OCI-LY7 (cell line): ENCODE measurements around the gene DENND4A. TPM values are rescaled to one million over a fixed set of nuclear protein-coding genes. Genes with fewer than 3 reads are reported as not detected.

Experiments
- BruUV-seq: library from RNA; stranded (reverse); fragments of 400-500 nt; replicated peaks from 2 replicates; lab custom pipeline; 2021; lab: Mats Ljungman, UMichigan
- CTCF ChIA-PET: fragments of 300-600 bp; sonication (Branson Sonifier 250); formaldehyde crosslinking; loops from one replicate; lab custom pipeline; 2022; ENCODE audit warnings: antibody characterized with exemption; ENCODE audit not compliant: unreplicated experiment; lab: Charles Lee
- POLR2A ChIA-PET: fragments of 300-600 bp; sonication (Branson Sonifier 250); formaldehyde crosslinking; loops from one replicate; lab custom pipeline; 2022; ENCODE audit warnings: antibody characterized with exemption; lab: Charles Lee
- DNase-seq: peaks from one replicate; pipeline ENCODE4 v3.0.0-alpha.2; 2015; ENCODE audit warnings: low spot score
- H2AFZ ChIP-seq: fragments of 200-600 bp; sonication (generic), shearing (Covaris generic); 2 replicates; pipeline ENCODE4 v1.6.1; 2014; ENCODE audit warnings: mild to moderate bottlenecking, antibody characterized with exemption, low read length, moderate library complexity
- H3K27ac ChIP-seq: fragments of 200-600 bp; sonication (generic); 2 replicates; pipeline ENCODE4 v1.5.1; 2014; ENCODE audit warnings: mixed run types, low read depth, mild to moderate bottlenecking, moderate library complexity, low read length, inconsistent platforms; ENCODE audit not compliant: poor library complexity, severe bottlenecking
- H3K36me3 ChIP-seq: fragments of 200-600 bp; sonication (generic); 2 replicates; pipeline ENCODE4 v1.6.1; 2014; ENCODE audit warnings: mild to moderate bottlenecking, antibody characterized with exemption, low read length, moderate library complexity, mixed read lengths; ENCODE audit not compliant: insufficient read depth
- H3K4me1 ChIP-seq: fragments of 200-600 bp; sonication (generic); 2 replicates; pipeline ENCODE4 v1.5.1; 2014; ENCODE audit warnings: mild to moderate bottlenecking, low read length; ENCODE audit not compliant: insufficient read depth, poor library complexity, severe bottlenecking
- H3K4me2 ChIP-seq: fragments of 200-600 bp; sonication (generic); 2 replicates; pipeline ENCODE4 v1.6.1; 2014; ENCODE audit warnings: mild to moderate bottlenecking, low read length
- H3K4me3 ChIP-seq: fragments of 200-600 bp; sonication (generic); 2 replicates; pipeline ENCODE4 v1.5.1; 2014; ENCODE audit warnings: mild to moderate bottlenecking, low read depth, low read length; ENCODE audit not compliant: poor library complexity, severe bottlenecking
- H3K79me2 ChIP-seq: fragments of 200-600 bp; sonication (generic); 2 replicates; pipeline ENCODE4 v1.6.1; 2016; ENCODE audit warnings: low read depth, mild to moderate bottlenecking, low read length, moderate library complexity, mixed read lengths; ENCODE audit not compliant: insufficient read depth
- H3K9me2 ChIP-seq: fragments of 200-600 bp; sonication (generic); 2 replicates; pipeline ENCODE4 v1.6.1; 2016; ENCODE audit warnings: mild to moderate bottlenecking, low read length, mixed read lengths; ENCODE audit not compliant: insufficient read depth
- H3K9me3 ChIP-seq: fragments of 200-600 bp; sonication (generic); 2 replicates; pipeline ENCODE4 v1.6.1; 2014; ENCODE audit warnings: mild to moderate bottlenecking, mixed run types, low read length, mixed read lengths
- H4K20me1 ChIP-seq: fragments of 200-600 bp; sonication (generic); 2 replicates; pipeline ENCODE4 v1.6.1; 2014; ENCODE audit warnings: mild to moderate bottlenecking, antibody characterized with exemption, low read length, moderate library complexity, mixed read lengths; ENCODE audit not compliant: insufficient read depth
- EZH2phosphoT487 ChIP-seq: fragments of 200-600 bp; sonication (generic); IDR thresholded peaks from 2 replicates; pipeline ENCODE4 v1.6.1; 2018; ENCODE audit warnings: low read depth, borderline replicate concordance, mild to moderate bottlenecking, mixed run types, antibody characterized with exemption, low read length, moderate library complexity, mixed read lengths
- intact Hi-C: fragments of 100-400 bp; cut with micrococcal nuclease; formaldehyde crosslinking; loops from one replicate; pipeline ENCODE4 v1.10.0; 2022; ENCODE audit not compliant: unreplicated experiment
- total RNA-seq, 2 experiments: library from RNA; depleted of rRNA in 1 of 2; stranded (reverse); fragments of >200 nt in 1 of 2; shearing (Covaris generic) in 1 of 2; gene quantifications; 2 replicates each; pipeline ENCODE4 v1.2.3, GENCODE V29; 2014 to 2022
- TF ChIP-seq, protein P1 (sequence below): fragments of 200-600 bp; sonication (generic); conservative IDR thresholded peaks from 2 replicates; pipeline ENCODE4 v1.5.1; 2014; ENCODE audit warnings: mild to moderate bottlenecking, antibody characterized with exemption, low read length, moderate library complexity, mixed read lengths

Gene DENND4A
- total RNA-seq, 2 experiments from 2014 or later = 42.7 to 86.5 TPM

DNA sequence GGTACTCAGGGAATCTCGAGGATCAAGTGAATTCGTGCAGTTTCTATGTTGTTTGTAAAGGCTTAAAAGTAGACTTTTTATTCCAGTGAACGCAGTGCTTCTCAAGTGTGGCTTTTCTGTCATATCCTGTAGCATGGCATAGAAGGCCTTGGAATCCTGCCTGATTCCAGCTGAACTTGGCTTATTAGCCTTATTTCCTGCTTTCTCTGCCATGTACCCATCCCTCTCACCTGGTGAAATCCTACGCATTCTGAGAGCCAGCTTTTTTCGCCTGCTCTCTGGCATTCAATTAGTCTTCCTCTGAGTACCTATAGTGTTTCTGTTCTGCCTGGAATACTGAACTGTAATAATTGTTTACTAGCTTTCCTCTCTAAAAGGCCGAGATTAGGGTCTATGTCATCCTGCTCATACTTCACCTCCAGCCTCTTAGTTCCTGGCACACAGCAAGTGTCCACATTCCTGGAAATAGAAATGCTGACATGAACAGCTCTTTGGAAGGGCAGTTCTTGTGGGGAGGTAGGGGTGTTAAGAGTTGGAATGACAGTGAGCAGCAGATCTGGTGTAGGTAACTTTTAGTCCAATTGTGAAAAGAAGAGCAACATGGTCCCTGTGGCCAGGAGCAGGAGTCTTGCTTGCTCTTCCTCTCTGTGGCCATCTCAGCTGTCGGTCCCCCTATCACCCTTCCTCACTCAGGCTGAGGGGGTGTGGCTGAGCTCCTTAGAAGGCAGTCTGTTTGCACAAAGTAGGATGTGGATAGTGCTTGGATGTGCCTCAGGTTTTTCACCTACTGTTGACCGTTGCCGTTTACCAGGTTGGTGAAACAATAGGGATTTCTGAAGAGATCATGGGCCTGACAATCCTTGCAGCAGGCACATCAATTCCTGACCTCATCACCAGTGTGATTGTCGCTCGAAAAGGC is 140.0 kb downstream of the DENND4A start:
- Histone ChIP-seq H3K36me3 (peaks cover 49% of the 10 kb centered on the region), H3K4me3 (no peak overlapping the region), H3K27ac (no peak overlapping the region), H4K20me1 (no peaks in the 10 kb centered on the region), H3K79me2 (no peaks in the 10 kb centered on the region), H3K4me2 (no peak overlapping the region), H3K4me1 (no peaks in the 10 kb centered on the region), H3K9me3 (no peaks in the 10 kb centered on the region), H3K9me2 (no peaks in the 10 kb centered on the region), H2AFZ (no peak overlapping the region)
- no peak for TF ChIP-seq EZH2phosphoT487
- TF ChIP-seq, protein P1, sequence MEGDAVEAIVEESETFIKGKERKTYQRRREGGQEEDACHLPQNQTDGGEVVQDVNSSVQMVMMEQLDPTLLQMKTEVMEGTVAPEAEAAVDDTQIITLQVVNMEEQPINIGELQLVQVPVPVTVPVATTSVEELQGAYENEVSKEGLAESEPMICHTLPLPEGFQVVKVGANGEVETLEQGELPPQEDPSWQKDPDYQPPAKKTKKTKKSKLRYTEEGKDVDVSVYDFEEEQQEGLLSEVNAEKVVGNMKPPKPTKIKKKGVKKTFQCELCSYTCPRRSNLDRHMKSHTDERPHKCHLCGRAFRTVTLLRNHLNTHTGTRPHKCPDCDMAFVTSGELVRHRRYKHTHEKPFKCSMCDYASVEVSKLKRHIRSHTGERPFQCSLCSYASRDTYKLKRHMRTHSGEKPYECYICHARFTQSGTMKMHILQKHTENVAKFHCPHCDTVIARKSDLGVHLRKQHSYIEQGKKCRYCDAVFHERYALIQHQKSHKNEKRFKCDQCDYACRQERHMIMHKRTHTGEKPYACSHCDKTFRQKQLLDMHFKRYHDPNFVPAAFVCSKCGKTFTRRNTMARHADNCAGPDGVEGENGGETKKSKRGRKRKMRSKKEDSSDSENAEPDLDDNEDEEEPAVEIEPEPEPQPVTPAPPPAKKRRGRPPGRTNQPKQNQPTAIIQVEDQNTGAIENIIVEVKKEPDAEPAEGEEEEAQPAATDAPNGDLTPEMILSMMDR = no peak
- BruUV-seq = no TSS peak
- DNase-seq = no peak
- intact Hi-C loops = no loop called here
- CTCF ChIA-PET = interaction anchor here (0.8 kb wide), 1 partner anchor 13 kb away, joined by 3 read pairs; no protein-coding TSS in a partner anchor
- POLR2A ChIA-PET = interaction anchor here (0.6 to 1.2 kb wide), 3 partner anchors 8 to 171 kb away, joined by 3 to 4 read pairs (median 3); no protein-coding TSS in a partner anchor

DNA sequence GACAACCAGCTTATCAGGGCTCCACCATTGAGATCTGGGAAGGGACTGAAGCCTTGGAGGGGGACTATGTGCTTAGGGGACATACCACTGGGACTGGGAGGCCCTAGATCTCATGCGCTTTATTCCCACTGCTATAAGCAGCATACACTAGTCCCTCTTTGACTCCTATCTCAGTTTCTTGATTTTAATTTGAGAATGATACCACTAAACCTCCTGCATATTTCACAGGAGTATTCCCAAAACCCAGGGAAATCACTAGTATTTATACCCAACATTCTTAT is 141.1 kb downstream of the DENND4A start:
- ChIA-PET CTCF (no interaction called here), POLR2A (interaction anchor here (0.9 kb wide), 1 partner anchor 12 kb away, joined by 4 read pairs; no protein-coding TSS in a partner anchor)
- H3K4me1 ChIP-seq = no peaks in the 10 kb centered on the region
- TF ChIP-seq, protein P1 = no peak
- no peak for TF ChIP-seq EZH2phosphoT487
- no peaks in the 10 kb centered on the region for H3K9me2 ChIP-seq
- H3K4me3 ChIP-seq = no peak overlapping the region
- peaks cover 39% of the 10 kb centered on the region for H3K36me3 ChIP-seq
- no TSS peak for BruUV-seq
- no peaks in the 10 kb centered on the region for H3K79me2 ChIP-seq
- no peaks in the 10 kb centered on the region for H4K20me1 ChIP-seq
- DNase-seq = no peak
- no peak overlapping the region for H3K27ac ChIP-seq
- no peak overlapping the region for H2AFZ ChIP-seq
- no peaks in the 10 kb centered on the region for H3K9me3 ChIP-seq
- intact Hi-C loops = no loop called here
- H3K4me2 ChIP-seq = no peak overlapping the region
